ENCODE data around the gene LGALSL. TPM values are rescaled to one million over a fixed set of nuclear protein-coding genes. Genes with fewer than 3 reads are reported as not detected.

LGALSL gene
- 5.7 TPM for polyA plus RNA-seq (2013, experiment 1 of 2; ENCODE audit: insufficient read length)
- 7.3 TPM for polyA plus RNA-seq (2013, experiment 2 of 2; ENCODE audit: insufficient read length)

- DNase-seq: peak; percentile 42
Observed at GRCh38 chr2:64453770-64454385, at the start of gene LGALSL. LGALSL (plus strand) TSS chr2:64454162; CDS start chr2:64454546, 384 bp downstream.

- DNase-seq: no peak
Observed at GRCh38 chr2:64404743-64405142, 49.2 kb upstream of the LGALSL start.

- DNase-seq: peak; percentile 89
Observed at GRCh38 chr2:64405581-64406406, 48.2 kb upstream of the LGALSL start.

- no peak for DNase-seq
Observed at GRCh38 chr2:64406407-64406774, 47.6 kb upstream of the LGALSL start.

- DNase-seq: no peak
Observed at GRCh38 chr2:64408031-64408430, 45.9 kb upstream of the LGALSL start.

- DNase-seq: no peak
Observed at GRCh38 chr2:64410671-64411070, 43.3 kb upstream of the LGALSL start.

- DNase-seq: no peak
Observed at GRCh38 chr2:64412671-64413070, 41.3 kb upstream of the LGALSL start.

- DNase-seq: no peak
Observed at GRCh38 chr2:64414736-64415435, 39.1 kb upstream of the LGALSL start.

- no peak for DNase-seq
Observed at GRCh38 chr2:64417624-64418023, 36.3 kb upstream of the LGALSL start.

GRCh38 chr2:64419596-64420165, 34.3 kb upstream of the LGALSL start:
- no peak for DNase-seq

GRCh38 chr2:64420677-64421076, 33.3 kb upstream of the LGALSL start:
- DNase-seq: no peak

- DNase-seq: no peak
Observed at GRCh38 chr2:64421201-64421600, 32.8 kb upstream of the LGALSL start.

- peak; percentile 6 for DNase-seq
Observed at GRCh38 chr2:64422466-64422865, 31.5 kb upstream of the LGALSL start.

GRCh38 chr2:64423303-64423702, 30.7 kb upstream of the LGALSL start:
- no peak for DNase-seq

GRCh38 chr2:64424416-64424987, 29.5 kb upstream of the LGALSL start:
- no peak for DNase-seq

GRCh38 chr2:64426183-64426952, 27.6 kb upstream of the LGALSL start:
- peak; percentile 57 for DNase-seq

GRCh38 chr2:64434039-64434657, 19.8 kb upstream of the LGALSL start:
- DNase-seq: no peak

GRCh38 chr2:64437883-64438282, 16.1 kb upstream of the LGALSL start:
- DNase-seq: no peak

GRCh38 chr2:64439194-64439593, 14.8 kb upstream of the LGALSL start:
- DNase-seq: no peak

GRCh38 chr2:64440843-64441242, 13.1 kb upstream of the LGALSL start:
- no peak for DNase-seq

- DNase-seq: no peak
Observed at GRCh38 chr2:64442277-64442676, 11.7 kb upstream of the LGALSL start.

Data from fibroblast of skin of scalp (primary cell).